ENCODE results near the gene CCDC107.

DNA sequence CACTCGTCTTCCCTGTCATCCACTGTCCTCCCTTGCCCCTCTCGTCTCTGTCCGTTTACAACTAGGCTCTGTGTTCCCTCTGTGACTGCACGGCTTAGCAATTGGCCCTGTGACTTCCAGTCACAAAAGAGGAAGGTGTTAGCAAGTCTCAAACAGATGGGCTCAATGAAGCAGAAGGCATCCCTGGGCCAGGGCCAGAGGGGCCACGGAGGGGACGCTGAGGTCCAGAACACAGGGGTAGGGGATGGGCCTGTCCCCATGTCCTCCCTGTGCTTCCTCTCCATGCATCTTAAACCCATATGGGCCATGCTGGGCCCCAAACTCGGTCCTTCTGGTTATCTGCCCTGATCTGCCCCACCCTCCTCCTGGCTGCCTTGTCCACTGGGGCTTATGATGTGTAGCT is 39.8 kb upstream of the CCDC107 start, which contains the start of gene CD72:
- TF ChIP-seq EGR1 (IDR thresholded peaks at IDR 0.05; ENCODE audit: low read depth in 2 of 2), result no peak
- TF ChIP-seq, protein P1, sequence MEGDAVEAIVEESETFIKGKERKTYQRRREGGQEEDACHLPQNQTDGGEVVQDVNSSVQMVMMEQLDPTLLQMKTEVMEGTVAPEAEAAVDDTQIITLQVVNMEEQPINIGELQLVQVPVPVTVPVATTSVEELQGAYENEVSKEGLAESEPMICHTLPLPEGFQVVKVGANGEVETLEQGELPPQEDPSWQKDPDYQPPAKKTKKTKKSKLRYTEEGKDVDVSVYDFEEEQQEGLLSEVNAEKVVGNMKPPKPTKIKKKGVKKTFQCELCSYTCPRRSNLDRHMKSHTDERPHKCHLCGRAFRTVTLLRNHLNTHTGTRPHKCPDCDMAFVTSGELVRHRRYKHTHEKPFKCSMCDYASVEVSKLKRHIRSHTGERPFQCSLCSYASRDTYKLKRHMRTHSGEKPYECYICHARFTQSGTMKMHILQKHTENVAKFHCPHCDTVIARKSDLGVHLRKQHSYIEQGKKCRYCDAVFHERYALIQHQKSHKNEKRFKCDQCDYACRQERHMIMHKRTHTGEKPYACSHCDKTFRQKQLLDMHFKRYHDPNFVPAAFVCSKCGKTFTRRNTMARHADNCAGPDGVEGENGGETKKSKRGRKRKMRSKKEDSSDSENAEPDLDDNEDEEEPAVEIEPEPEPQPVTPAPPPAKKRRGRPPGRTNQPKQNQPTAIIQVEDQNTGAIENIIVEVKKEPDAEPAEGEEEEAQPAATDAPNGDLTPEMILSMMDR (IDR thresholded peaks at IDR 0.05; ENCODE audit: low read depth, low read length, missing input control), result no peak
- TF ChIP-seq, protein P2, sequence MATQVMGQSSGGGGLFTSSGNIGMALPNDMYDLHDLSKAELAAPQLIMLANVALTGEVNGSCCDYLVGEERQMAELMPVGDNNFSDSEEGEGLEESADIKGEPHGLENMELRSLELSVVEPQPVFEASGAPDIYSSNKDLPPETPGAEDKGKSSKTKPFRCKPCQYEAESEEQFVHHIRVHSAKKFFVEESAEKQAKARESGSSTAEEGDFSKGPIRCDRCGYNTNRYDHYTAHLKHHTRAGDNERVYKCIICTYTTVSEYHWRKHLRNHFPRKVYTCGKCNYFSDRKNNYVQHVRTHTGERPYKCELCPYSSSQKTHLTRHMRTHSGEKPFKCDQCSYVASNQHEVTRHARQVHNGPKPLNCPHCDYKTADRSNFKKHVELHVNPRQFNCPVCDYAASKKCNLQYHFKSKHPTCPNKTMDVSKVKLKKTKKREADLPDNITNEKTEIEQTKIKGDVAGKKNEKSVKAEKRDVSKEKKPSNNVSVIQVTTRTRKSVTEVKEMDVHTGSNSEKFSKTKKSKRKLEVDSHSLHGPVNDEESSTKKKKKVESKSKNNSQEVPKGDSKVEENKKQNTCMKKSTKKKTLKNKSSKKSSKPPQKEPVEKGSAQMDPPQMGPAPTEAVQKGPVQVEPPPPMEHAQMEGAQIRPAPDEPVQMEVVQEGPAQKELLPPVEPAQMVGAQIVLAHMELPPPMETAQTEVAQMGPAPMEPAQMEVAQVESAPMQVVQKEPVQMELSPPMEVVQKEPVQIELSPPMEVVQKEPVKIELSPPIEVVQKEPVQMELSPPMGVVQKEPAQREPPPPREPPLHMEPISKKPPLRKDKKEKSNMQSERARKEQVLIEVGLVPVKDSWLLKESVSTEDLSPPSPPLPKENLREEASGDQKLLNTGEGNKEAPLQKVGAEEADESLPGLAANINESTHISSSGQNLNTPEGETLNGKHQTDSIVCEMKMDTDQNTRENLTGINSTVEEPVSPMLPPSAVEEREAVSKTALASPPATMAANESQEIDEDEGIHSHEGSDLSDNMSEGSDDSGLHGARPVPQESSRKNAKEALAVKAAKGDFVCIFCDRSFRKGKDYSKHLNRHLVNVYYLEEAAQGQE (IDR thresholded peaks at IDR 0.05), result no peak
- no peak for TF ChIP-seq YY1 (IDR thresholded peaks at IDR 0.05)
- TF ChIP-seq TAF1 (conservative IDR thresholded peaks at IDR 0.05), result no peak
